A549 (cell line): ENCODE data around the gene MAML2. TPM values are rescaled to one million over a fixed set of nuclear protein-coding genes. Genes with fewer than 3 reads are reported as not detected.

Experiments used
- ATAC-seq, 2 experiments: fragments of 200-7000 bp in 1 of 2; fragments of >200 bp in 1 of 2; cut with Nextera tagmentation in 1 of 2; cut with Tn5 transposase in 1 of 2; 3 replicates each; pipeline versions ENCODE4 v1.8.0 to v1.9.1; 2018 to 2020; ENCODE audit warnings: mild to moderate bottlenecking in 1 of 2, moderate library complexity in 1 of 2
- CTCF ChIA-PET: fragments of 300-600 bp; sonication (Branson Sonifier 250); formaldehyde crosslinking; extraction: SDS; loops from one replicate; lab custom pipeline; 2021; ENCODE audit warnings: antibody characterized with exemption, inconsistent platforms; lab: Yijun Ruan, JAX
- POLR2A ChIA-PET: fragments of 350-600 bp; formaldehyde crosslinking; extraction: SDS; loops from one replicate; lab custom pipeline; 2021; ENCODE audit warnings: antibody characterized with exemption, inconsistent platforms; lab: Yijun Ruan, JAX
- DNase-seq, 2 experiments: peaks; one replicate each; pipeline versions ENCODE4 v3.0.0 to v3.0.0-alpha.2; 2011 to 2016; ENCODE audit warnings: low read depth in 1 of 2, low spot score in 1 of 2
- FAIRE-seq: peaks from 2 replicates; lab custom pipeline; 2011; peaks lifted over from hg19 to GRCh38; lab: Jason Lieb, UNC
- H3K27ac ChIP-seq, 2 experiments: fragments of >200 bp; sonication (Bioruptor Twin); formaldehyde crosslinking; 3 replicates each; pipeline ENCODE4 v1.5.1; 2016 to 2017
- H3K4me1 ChIP-seq: fragments of >200 bp; sonication (Bioruptor Twin); formaldehyde crosslinking; 3 replicates; pipeline ENCODE4 v1.6.1; 2016
- H3K4me2 ChIP-seq: fragments of >200 bp; sonication (Bioruptor Twin); formaldehyde crosslinking; 3 replicates; pipeline ENCODE4 v1.6.1; 2016
- H3K4me3 ChIP-seq: fragments of >200 bp; sonication (Bioruptor Twin); formaldehyde crosslinking; 3 replicates; pipeline ENCODE4 v1.5.1; 2016
- H3K9me3 ChIP-seq: fragments of >200 bp; sonication (Bioruptor Twin); formaldehyde crosslinking; 3 replicates; pipeline ENCODE4 v1.6.1; 2016
- CHD4 ChIP-seq: fragments of 200-600 bp; sonication (generic); IDR thresholded peaks from 2 replicates; pipeline ENCODE4 v1.6.1; 2016; ENCODE audit warnings: antibody characterized with exemption, mild to moderate bottlenecking, borderline replicate concordance
- EHF ChIP-seq: fragments of 250-450 bp; sonication (Bioruptor Pico); IDR thresholded peaks from 2 replicates; pipeline ENCODE4 v1.5.0; 2020; ENCODE audit warnings: mild to moderate bottlenecking
- GATA3 ChIP-seq: IDR thresholded peaks from 2 replicates; pipeline ENCODE4 v1.6.1; 2012; ENCODE audit warnings: borderline replicate concordance
- HEYL ChIP-seq: fragments of 250-450 bp; sonication (Bioruptor Pico); IDR thresholded peaks from 2 replicates; pipeline ENCODE4 v1.8.0; 2021; ENCODE audit warnings: mild to moderate bottlenecking, moderate library complexity
- HOXA7 ChIP-seq: fragments of 250-450 bp; sonication (Bioruptor Pico); IDR thresholded peaks from 2 replicates; pipeline ENCODE4 v1.5.0; 2020; ENCODE audit warnings: mild to moderate bottlenecking, moderate library complexity
- HOXB5 ChIP-seq: fragments of 250-450 bp; sonication (Bioruptor Pico); IDR thresholded peaks from 2 replicates; pipeline ENCODE4 v1.5.0; 2020; ENCODE audit warnings: mild to moderate bottlenecking, moderate library complexity
- JUNB ChIP-seq: fragments of >200 bp; sonication (Bioruptor Twin); formaldehyde crosslinking; IDR thresholded peaks from 2 replicates; pipeline ENCODE4 v1.6.1; 2016
- MAFK ChIP-seq: fragments of 450-650 bp; IDR thresholded peaks from 2 replicates; pipeline ENCODE4 v1.6.1; 2014; ENCODE audit not compliant: partially characterized antibody
- MYC ChIP-seq: IDR thresholded peaks from 2 replicates; pipeline ENCODE4 v1.6.1; 2012; ENCODE audit warnings: mild to moderate bottlenecking, inconsistent platforms, low read length, improper control_type of control experiment, borderline replicate concordance
- POLR2AphosphoS2 ChIP-seq: conservative IDR thresholded peaks from 2 replicates; pipeline ENCODE4 v1.6.1; 2012; ENCODE audit warnings: low read length, improper control_type of control experiment, inconsistent platforms
- RNF2 ChIP-seq: fragments of 200-600 bp; sonication (generic); IDR thresholded peaks from 2 replicates; pipeline ENCODE4 v1.6.1; 2016; ENCODE audit warnings: low read depth, mild to moderate bottlenecking, antibody characterized with exemption, moderate library complexity, borderline replicate concordance
- SMC3 ChIP-seq: fragments of >200 bp; sonication (Bioruptor Twin); formaldehyde crosslinking; IDR thresholded peaks from 3 replicates; pipeline ENCODE4 v1.6.1; 2018; ENCODE audit warnings: inconsistent platforms
- ZSCAN20 ChIP-seq: fragments of 250-450 bp; sonication (Bioruptor Pico); IDR thresholded peaks from 2 replicates; pipeline ENCODE4 v1.8.0; 2022; ENCODE audit warnings: mild to moderate bottlenecking, moderate library complexity
- WGBS: methylation state at CpG from one replicate; pipeline ENCODE4 v1.1.6; 2017; ENCODE audit errors: missing lambda C conversion rate; 5-methylcytosine and 5-hydroxymethylcytosine counted together
- polyA plus RNA-seq, 4 experiments: library from polyadenylated mRNA; depleted of rRNA in 3 of 4; stranded (reverse); fragments of >200 nt; fragmentation: RNase III in 1 of 4; extraction: RNeasy Plus Mini Kit Qiagen cat#74134 plus additional on column Dnase treatment in 1 of 4; gene quantifications; 2 replicates in 3 of 4; 3 replicates in 1 of 4; pipeline ENCODE4 v1.2.3, GENCODE V29; 2011 to 2017
- TF ChIP-seq, protein P1 (sequence below): fragments of 150-350 bp; IDR thresholded peaks from 2 replicates; pipeline ENCODE4 v1.6.1; 2014; ENCODE audit warnings: low read depth, mild to moderate bottlenecking, low read length
- TF ChIP-seq, protein P2 (sequence below): IDR thresholded peaks from 2 replicates; pipeline ENCODE4 v1.6.1; 2012
- TF ChIP-seq, protein P3 (sequence below): fragments of 200-600 bp; sonication (generic); IDR thresholded peaks from 2 replicates; pipeline ENCODE4 v1.6.1; 2016; ENCODE audit warnings: antibody characterized with exemption, mild to moderate bottlenecking, moderate library complexity

MAML2 gene
- polyA plus RNA-seq, 2 of the 4 experiments (the other 2 are of a cell fraction): 1.5 to 2.5 TPM

DNA sequence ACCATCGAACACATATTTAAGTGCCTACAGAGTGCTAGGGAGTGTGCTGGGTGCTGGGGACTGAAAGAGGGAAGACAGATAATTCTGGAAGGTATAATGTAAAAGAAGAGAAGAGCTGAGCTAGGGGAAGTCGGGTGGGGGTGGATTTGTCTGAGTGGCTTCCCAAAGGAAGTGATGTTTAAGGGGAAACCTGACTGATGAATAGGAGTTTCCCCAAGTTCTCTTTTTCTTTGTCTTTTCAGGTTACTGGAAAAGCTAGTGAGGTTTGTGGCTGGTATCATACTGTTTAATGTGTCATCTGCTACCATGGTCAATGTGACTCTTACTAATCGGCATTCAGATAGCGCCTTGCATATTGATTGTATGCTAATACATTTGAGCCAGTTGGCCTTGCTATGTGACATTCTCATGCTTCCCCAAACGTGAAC, 267.4 kb downstream of the MAML2 start:
- no peaks in the 10 kb centered on the region for H3K9me3 ChIP-seq
- DNase-seq: no peak
- ATAC-seq: no peak
- TF ChIP-seq HOXB5 (no peak), JUNB (no peak), HOXA7 (no peak), EHF (CRISPR knock-in tag) (no peak), POLR2AphosphoS2 (no peak), ZSCAN20 (CRISPR knock-in tag) (no peak), SMC3 (no peak), MAFK (no peak), MYC (no peak)
- TF ChIP-seq, protein P1, sequence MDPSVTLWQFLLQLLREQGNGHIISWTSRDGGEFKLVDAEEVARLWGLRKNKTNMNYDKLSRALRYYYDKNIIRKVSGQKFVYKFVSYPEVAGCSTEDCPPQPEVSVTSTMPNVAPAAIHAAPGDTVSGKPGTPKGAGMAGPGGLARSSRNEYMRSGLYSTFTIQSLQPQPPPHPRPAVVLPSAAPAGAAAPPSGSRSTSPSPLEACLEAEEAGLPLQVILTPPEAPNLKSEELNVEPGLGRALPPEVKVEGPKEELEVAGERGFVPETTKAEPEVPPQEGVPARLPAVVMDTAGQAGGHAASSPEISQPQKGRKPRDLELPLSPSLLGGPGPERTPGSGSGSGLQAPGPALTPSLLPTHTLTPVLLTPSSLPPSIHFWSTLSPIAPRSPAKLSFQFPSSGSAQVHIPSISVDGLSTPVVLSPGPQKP: no peak
- TF ChIP-seq, protein P2, sequence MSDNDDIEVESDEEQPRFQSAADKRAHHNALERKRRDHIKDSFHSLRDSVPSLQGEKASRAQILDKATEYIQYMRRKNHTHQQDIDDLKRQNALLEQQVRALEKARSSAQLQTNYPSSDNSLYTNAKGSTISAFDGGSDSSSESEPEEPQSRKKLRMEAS: no peak
- TF ChIP-seq, all 56 proteins: peak for 0
- ChIA-PET POLR2A (no interaction called here), CTCF (no interaction called here)
- Histone ChIP-seq H3K4me2 (no peak overlapping the region), H3K27ac (no peak overlapping the region), H3K4me1 (no peaks in the 10 kb centered on the region), H3K4me3 (no peak overlapping the region)
- WGBS: 71% methylated on average over 5 of the region's 5 CpGs
- no peak for FAIRE-seq

DNA sequence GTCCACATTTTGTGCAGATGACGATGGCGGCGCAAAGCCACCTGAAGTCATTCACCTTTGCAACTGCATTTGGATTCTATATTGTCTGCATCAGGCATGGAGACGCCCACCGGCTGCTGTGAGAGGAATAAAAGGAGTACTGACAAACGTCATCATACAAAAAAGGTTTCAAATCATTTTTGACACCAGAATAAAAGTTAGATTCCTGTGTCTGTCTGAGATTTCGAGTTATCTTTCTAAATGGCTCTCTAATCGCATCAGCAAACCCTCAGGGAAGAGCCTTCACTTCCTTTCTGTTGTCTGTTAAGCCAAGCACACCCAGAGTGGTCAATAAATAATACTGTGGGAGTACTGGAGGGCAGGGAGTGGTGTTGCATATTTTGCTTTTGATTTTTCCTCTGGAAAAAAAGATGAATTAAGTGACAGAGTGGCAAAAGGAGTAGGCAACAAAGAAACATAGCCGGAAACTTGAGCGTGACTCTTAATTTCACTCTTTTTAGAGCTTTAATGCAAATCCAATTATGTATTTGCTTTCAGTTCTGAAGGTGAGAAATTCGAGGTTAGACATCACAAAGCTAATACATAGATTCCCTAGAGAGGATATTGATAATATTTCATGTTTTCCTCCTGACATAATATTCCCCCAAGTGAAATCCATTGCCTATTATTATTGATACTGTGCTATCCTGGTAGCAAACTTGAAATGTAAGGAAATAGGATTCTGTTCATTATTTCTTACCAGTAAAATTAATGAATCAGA, 268.3 kb downstream of the MAML2 start:
- Histone ChIP-seq H3K9me3 (no peaks in the 10 kb centered on the region), H3K4me2 (no peak overlapping the region), H3K4me3 (no peak overlapping the region), H3K27ac (no peak overlapping the region), H3K4me1 (no peaks in the 10 kb centered on the region)
- FAIRE-seq: no peak
- ATAC-seq: no peak
- TF ChIP-seq RNF2: no peak
- TF ChIP-seq GATA3: no peak
- TF ChIP-seq HEYL: no peak
- TF ChIP-seq, protein P3, sequence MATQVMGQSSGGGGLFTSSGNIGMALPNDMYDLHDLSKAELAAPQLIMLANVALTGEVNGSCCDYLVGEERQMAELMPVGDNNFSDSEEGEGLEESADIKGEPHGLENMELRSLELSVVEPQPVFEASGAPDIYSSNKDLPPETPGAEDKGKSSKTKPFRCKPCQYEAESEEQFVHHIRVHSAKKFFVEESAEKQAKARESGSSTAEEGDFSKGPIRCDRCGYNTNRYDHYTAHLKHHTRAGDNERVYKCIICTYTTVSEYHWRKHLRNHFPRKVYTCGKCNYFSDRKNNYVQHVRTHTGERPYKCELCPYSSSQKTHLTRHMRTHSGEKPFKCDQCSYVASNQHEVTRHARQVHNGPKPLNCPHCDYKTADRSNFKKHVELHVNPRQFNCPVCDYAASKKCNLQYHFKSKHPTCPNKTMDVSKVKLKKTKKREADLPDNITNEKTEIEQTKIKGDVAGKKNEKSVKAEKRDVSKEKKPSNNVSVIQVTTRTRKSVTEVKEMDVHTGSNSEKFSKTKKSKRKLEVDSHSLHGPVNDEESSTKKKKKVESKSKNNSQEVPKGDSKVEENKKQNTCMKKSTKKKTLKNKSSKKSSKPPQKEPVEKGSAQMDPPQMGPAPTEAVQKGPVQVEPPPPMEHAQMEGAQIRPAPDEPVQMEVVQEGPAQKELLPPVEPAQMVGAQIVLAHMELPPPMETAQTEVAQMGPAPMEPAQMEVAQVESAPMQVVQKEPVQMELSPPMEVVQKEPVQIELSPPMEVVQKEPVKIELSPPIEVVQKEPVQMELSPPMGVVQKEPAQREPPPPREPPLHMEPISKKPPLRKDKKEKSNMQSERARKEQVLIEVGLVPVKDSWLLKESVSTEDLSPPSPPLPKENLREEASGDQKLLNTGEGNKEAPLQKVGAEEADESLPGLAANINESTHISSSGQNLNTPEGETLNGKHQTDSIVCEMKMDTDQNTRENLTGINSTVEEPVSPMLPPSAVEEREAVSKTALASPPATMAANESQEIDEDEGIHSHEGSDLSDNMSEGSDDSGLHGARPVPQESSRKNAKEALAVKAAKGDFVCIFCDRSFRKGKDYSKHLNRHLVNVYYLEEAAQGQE: no peak
- no peak for TF ChIP-seq CHD4
- CTCF ChIA-PET: no interaction called here
- WGBS: 80% methylated on average over 11 of the region's 11 CpGs
- POLR2A ChIA-PET: no interaction called here
- no peak for DNase-seq

DNA sequence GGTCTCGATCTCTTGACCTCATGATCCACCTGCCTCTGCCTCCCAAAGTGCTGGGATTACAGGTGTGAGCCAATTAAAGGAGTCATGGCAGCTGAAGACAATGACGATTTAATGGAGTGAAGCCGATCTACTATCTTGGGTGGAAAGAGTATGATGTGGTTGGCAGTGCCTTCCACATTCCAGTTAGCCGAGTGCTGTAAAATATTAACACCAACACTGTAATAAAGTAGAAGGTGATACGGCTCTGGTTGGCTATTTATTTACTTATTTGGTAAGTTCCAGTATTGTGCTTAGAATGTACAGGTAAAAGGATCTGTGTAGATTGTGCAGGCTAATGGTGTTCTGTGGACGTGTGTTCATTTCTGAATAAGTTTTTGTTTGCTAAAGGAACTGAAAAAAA, 269.5 kb downstream of the MAML2 start:
- ChIA-PET POLR2A (no interaction called here), CTCF (interaction anchor here (0.7 kb wide), 1 partner anchor 10 kb away, joined by 4 read pairs; no protein-coding TSS in a partner anchor)
- H3K27ac ChIP-seq: no peak overlapping the region
- H3K4me1 ChIP-seq: no peaks in the 10 kb centered on the region
- TF ChIP-seq ZSCAN20 (CRISPR knock-in tag): no peak
- WGBS: 72% methylated on average over 5 of the region's 6 CpGs
- ATAC-seq: no peak
- H3K9me3 ChIP-seq: no peaks in the 10 kb centered on the region
- DNase-seq: no peak
- FAIRE-seq: no peak
- H3K4me2 ChIP-seq: no peak overlapping the region
- no peak overlapping the region for H3K4me3 ChIP-seq
